COLO829 (cell line): ENCODE results near the gene ST3GAL2.

Source experiments
- DNase-seq: peaks from one replicate; pipeline ENCODE4 v3.0.0; 2012; ENCODE audit warnings: low spot score

ST3GAL2 gene

GRCh38 chr16:70437582-70438557 lies 1.0 kb downstream of the ST3GAL2 start:
- DNase-seq: no peak

DNA sequence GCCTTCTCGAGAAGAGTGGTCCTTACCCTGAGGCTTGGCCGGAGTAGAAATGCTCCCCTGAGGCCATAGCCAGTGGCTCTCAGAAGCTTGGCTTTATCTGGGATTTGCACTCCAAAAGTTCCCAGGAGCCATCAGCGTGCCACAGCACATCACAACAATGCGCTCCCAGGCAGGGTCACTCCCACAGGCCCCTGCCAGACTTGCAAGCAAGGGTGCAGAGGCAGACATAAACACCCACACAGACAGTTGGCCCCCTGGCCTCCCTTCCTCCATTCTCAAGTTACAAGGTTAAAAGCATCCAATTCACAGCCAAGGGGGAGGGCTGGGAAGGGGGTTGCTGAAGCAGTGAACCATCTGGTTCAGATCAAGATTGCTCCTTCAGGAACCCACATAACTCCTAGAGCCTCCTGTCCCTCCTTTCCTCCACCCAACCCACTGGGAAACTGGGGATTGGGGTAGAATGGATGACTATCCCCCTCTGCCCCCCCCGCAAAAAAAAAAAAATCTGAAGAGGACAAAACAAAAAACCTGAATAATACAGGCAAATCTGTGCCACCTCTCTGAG lies 1.8 kb downstream of the ST3GAL2 start:
- DNase-seq: no peak

DNA sequence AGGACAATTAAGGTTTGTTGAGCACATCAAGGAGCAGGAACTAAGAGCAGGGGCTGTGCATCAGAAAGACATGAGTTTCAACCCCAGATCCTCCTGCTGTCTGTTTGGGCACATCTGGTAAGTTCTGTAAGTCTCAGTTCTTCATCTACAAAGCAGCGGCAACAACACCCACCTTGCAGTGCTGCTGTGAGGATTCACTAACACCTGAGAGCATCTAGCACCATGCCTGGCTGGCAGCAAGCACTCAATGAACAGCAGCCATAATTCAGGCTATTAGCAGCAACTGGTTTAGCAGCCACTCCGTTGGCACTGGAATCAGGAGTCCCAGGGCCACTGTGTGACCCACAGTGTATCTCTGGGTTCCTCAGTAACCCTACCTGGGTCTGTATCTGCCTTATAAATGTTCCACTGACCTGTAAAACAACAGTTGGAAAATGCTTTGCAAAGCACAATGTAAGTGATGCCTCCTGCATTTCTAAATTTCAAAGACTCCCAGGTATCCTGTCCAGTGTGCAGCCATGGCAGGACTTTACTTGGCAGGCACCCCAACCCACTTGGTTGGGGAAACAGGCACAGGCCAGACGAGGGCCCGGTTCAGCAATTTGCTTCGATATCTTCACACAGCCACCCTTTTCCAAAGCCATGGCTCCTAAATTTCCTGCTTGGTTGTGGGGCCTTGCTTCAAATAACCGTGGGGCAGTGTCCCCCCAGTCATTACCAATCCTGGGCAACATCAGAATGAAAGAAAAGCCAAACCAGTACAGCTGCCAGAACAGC lies 4.2 kb downstream of the ST3GAL2 start:
- no peak for DNase-seq

GRCh38 chr16:70433458-70434103 lies 5.3 kb downstream of the ST3GAL2 start:
- no peak for DNase-seq

DNA sequence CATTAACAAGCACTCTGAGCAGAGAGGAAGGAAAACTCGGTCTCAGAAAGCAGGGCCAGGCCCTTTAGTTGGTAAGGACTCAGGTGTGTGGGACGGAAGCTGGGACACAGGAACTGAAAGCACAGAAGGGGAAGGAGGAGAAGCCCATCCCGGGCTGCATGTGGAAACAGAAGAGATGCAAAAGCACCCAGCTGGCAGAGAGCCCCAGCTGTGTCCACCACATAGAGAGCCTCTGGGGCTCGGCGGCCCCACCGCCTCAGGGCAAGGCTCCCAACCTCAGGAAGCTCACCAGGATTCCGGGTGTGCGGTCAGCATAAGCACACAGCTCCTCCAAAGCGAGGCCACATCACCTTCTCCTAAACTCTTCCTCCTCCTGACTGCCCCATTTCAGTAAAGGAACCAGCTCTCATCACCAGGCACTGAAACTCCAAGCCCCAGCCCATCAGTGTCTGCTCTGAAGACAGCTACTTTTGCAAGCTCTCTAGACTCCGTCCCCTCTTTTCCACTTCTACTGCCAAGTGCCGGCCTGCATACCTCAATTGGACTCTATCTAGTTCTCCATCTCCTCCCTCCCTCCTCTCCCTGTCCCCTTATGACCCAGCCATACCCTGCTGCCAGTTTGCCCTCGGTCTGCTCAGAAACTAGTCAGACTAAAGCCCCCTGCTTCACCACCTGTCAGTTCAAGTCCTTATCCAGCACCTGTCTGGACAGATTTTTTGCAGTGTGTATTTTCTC lies 6.0 kb downstream of the ST3GAL2 start:
- no peak for DNase-seq

- no peak for DNase-seq
Measured at GRCh38 chr16:70432356-70432722, 6.6 kb downstream of the ST3GAL2 start.

DNA sequence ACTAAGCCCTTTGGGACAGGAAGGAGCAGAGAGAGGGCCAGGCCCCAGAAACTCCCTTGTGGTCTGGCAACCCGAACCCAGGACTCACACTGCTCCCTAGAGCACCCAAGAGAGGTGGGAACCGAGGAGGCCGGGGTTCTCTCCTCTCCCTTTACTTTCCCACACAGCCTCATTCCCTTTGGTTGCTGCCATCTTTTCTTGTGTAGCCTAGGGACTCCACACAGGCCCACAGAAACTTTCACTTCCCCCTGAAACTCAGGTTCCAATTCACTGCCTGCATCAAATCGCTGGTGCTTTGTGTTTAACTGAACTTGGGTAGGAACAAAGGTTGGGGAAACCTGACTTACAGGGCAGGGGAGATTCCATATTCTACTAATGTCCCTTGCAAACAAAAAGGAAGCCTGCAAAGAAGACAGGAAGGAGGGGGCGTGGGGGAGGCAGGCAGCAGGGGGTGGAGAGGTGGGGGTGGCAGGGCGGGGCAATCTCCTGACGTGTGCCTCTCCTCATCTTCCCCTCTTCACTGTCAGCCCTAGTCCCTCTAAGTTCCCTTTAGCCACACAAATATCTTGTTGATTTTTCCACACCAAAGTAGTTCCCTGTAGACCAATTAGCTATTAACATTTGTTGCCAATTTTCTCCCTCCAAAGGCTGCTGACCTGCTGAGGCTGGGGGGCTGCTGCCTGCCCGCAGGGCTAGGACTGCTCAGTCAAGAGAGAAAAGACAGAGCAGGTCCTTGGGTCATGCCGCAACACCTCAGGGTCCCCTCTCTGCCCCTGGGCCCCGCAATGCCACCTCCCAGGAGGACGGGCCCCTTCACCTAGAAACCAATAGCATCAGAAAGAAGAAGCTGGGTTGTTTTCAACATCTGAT lies 8.0 kb downstream of the ST3GAL2 start:
- no peak for DNase-seq

DNA sequence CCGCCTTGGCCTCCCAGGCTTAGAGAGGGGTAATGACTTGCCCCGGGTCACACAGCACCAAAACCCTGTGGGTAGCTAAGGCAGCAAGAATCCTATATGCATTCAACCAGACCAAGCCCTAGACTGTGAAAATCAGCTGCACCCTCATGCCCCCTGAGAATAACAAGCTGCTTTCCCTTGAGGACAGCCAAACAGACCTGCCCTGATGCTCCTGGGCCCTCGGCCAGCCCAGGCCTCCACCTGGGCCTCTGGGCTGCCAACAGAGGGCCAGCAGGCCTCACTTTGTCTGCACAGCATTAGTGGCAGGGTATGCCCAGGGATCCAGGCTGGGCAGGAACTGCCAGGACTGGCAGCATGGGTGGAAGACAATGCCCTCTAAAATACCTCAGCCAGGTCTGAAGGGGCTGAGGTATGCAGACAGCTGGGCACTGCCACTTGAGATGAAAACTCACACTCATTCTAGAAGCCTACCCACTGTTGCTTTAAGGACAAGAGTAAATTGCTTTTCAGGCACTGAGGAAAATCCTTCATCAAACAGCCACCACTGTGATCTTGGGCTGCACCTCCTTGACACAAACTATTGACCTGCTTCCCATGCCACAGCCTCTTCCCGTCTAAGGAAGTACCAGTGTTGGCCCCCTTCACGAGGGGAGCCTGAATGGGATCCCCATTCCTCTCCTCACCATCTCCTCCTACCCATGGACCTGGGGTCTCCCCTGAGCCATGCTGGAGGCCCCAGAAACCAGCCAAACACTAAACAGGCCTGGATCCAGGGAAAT lies 8.8 kb downstream of the ST3GAL2 start:
- no peak for DNase-seq

- DNase-seq: peak; percentile 76
Measured at GRCh38 chr16:70428178-70428998, 10.5 kb downstream of the ST3GAL2 start.

DNA sequence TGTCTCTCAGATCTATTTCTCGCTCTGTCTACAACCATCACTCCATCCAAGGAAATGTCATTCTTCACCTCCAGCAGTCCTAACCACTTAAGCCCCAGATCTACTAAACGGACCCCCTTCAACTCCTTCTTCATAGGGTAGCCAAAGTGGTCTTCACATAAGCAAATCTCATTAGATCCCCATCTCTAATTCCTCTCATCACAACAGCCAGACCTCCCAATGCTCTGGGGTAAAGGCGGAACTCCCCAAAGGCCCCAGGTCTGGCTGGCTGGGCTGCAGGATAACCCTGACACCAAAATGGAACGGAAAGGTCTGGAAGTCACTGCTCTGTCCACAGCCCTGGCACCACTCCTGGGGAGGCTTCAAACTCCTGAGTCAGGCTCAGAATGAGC lies 11.1 kb downstream of the ST3GAL2 start:
- DNase-seq: no peak

GRCh38 chr16:70422543-70422942 lies 16.4 kb downstream of the ST3GAL2 start:
- DNase-seq: no peak

DNA sequence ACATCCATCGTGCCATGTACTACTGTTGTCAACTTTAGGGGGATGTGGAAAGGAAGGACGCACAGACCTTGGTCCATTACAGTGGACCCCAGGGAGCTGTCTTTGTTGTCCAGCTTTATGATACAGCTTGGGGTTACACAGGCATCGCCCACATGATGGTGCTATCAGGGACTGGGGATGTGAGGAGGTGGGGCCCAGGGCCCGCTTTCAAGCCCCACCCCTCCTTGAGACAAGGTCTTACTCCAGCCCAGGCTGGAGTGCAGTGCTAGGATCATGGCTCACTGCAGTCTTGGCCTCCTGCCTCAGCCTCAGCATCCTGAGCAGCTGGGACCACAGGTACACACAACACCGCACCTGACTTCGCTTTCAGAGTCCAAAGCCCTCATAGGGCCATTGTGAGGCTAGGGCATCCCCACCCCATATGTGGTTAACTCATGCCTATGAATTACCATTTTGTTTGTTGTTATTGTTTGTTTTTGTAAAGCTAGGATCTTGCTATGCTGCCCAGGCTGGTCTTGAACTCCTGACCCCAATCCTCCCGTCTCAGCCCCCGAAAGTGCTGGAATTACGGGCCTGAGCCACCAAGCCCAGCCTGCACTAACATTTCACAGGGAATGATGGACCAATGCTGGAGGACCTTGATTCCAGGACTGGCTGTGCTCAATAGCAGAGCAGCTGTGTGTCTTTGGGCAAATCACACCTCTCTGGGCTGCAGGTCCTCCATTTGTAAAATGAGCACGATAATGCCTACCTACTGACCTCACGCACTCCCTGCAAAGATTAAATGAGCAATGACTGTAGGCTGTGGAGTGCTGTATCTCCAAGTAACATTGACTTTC lies 17.2 kb downstream of the ST3GAL2 start:
- no peak for DNase-seq

- DNase-seq: no peak
Measured at GRCh38 chr16:70421014-70421413, 17.9 kb downstream of the ST3GAL2 start.

- no peak for DNase-seq
Measured at GRCh38 chr16:70419384-70420327, 19.2 kb downstream of the ST3GAL2 start.

DNA sequence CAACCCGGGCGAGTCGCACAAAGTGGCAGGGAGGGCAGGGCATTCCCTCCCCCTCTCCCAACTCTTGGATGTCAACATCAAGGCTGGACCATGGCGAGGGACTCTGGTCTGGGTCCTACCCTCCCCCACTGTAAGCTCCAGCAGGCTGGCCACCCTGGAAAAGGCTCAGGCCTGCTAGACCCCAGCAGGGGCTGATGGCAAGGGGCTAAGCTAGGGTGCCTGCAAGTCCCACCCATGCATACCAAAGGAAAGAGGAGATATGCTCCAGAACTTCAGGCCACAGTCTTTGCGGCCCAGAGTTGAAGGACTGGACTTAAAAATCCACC lies 19.9 kb downstream of the ST3GAL2 start:
- DNase-seq: no peak

DNA sequence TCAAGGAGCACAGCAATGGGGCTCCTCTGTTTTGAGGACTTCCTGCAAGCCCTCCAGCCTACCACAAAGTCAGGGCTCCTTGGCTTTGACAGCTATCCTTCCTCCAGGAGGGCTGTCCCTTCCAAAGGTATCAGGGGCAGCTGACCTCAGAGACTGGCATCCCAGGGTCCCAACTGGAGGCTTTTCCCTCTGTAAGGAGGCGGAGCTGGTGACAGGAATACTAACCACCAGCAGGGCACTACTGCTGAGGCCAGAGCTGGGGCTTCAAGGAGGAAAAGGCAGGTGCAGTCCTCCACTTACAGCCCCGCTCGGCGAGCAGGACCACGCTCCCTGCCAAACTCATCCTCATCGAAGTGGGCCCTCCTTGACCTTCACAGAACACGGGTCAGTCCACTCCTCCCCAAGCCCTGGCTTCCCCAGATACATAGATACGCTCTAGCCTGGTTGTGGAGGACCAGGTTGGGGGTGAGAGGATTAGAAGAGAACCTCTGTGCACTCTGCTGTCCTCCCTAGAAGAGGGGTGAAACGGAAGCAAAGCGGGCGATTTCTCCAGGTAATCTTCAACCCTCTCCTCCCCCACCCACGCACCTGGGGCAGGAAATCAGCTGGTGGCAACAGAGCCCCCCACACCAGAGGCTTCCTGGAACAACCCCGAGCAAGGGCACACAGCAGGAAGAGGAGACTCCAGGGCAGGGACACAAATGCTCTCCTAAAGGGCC lies 20.5 kb downstream of the ST3GAL2 start:
- no peak for DNase-seq
